ENCODE data around the gene EAF1.

EAF1 gene

DNA sequence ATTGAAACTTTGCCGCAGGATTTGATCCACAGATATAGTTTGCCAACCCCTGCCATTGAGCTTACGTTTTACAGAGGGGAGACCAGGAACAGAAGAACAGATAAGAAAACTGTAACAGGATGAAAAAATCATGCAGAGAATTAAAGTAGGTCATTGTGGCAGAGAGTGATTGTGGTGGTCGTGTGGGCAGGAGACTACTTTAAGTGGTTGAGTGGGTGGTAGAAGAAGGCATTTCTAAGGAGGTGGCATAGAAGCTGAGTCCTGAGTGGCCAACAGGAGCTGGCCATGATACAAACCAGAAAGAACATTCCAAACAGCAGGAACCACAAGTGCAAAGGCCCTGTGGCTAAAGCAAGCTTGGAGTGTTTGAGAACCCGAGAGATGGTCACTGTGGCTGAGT is 59.6 kb downstream of the EAF1 start:
- no peak for DNase-seq

DNA sequence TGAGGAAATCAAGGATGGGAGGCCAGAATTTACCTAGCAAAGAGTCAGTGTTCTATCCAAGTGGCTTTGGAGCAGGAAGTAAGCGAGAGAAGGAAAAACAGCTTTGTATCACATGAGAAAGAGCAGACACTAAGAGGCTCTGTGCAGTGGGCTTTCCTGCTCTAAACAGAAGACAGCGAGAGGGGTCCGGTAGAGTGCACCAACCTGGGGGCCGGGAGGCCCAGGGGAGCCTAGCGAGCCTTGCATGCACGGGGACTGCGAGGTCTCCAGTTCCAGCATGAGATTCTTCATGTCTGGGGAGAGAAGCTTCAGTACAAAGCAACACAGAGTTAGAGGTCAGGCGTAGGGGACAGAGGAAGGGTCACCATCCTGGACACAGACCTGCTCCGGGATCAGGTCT is 60.6 kb downstream of the EAF1 start:
- no peak for DNase-seq

DNA sequence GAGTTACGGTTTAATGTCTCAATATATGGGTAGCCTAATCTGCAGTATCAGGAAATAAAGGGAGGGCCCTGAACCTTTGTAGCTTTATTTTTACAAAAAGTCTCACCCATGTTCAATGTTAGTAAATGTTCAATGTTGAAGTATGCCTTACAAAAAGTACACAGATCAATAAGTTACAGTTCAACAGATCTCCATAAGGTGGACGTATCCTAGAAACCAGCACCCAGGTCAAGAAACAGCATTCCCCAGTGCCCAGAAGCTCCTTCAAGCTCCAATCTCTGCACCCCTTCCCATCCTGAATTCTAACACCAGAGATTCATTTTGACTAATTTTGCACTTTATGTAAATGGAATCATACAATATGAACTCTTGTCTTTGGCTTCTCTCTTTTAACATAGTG is 62.8 kb downstream of the EAF1 start:
- no peak for DNase-seq

DNA sequence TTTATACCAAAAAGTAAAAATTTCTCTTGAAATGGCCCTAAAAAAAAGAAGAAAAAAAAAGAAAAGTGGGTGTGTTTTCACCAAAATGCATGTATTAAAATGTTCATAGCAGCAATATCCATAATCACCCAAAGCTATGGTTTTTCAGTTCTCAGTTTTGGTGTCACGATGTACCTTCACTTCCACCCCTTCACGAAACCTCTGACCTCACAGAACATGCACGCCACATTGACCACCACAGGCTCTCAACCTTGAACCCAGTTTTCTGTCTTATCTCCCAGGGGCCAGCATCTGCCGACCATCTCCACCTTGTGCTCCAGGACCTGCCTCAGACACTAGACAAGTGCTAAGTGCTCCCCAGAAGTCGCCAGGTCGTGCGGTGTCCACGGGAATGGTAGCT is 63.7 kb downstream of the EAF1 start:
- DNase-seq: no peak

All from central memory CD4-positive, alpha-beta T cell (primary cell).